K562 (cell line): ENCODE data around the gene COP1.

Experiments
- CBFB ChIP-seq: sonication (generic); formaldehyde crosslinking; IDR thresholded peaks from 2 replicates; pipeline ENCODE4 v1.4.0; 2020; ENCODE audit warnings: mild to moderate bottlenecking, missing genetic modification reagents
- CTCF ChIP-seq, 3 experiments: IDR thresholded peaks in 2 of 3; conservative IDR thresholded peaks in 1 of 3; 2 replicates each; pipeline ENCODE4 v1.5.1; 2011 to 2012; ENCODE audit warnings: low read length in 3 of 3, mild to moderate bottlenecking in 3 of 3, control low read depth in 2 of 3, improper control_type of control experiment in 1 of 3, inconsistent platforms in 1 of 3, low read depth in 1 of 3, mixed read lengths in 1 of 3, moderate library complexity in 1 of 3; ENCODE audit not compliant: insufficient read depth in 2 of 3
- EP300 ChIP-seq: IDR thresholded peaks from 2 replicates; pipeline ENCODE4 v1.6.1; 2012; ENCODE audit warnings: low read length, improper control_type of control experiment
- KAT2B ChIP-seq: IDR thresholded peaks from one replicate; pipeline ENCODE4 v1.6.1; 2012; ENCODE audit warnings: low read depth, mild to moderate bottlenecking, control low read depth, inconsistent platforms, low read length, moderate library complexity
- NFE2 ChIP-seq: IDR thresholded peaks from 2 replicates; pipeline ENCODE4 v1.6.1; 2014; ENCODE audit warnings: antibody characterized with exemption, low read depth
- POLR2A ChIP-seq: fragments of 450-650 bp; conservative IDR thresholded peaks from 2 replicates; pipeline ENCODE4 v1.6.1; 2016
- TRIM24 ChIP-seq, 2 experiments: fragments of 450-650 bp; IDR thresholded peaks; 2 replicates each; pipeline ENCODE4 v1.6.1; 2016
- ZBTB43 ChIP-seq: sonication (generic); formaldehyde crosslinking; IDR thresholded peaks from 2 replicates; pipeline ENCODE4 v1.8.0; 2023; ENCODE audit warnings: mild to moderate bottlenecking, missing genetic modification reagents
- TF ChIP-seq, protein P1 (sequence below): sonication (generic); formaldehyde crosslinking; IDR thresholded peaks from 2 replicates; pipeline ENCODE4 v1.4.0; 2020; ENCODE audit warnings: mild to moderate bottlenecking, missing genetic modification reagents

GRCh38 chr1:175951627-175952026 lies 255.5 kb downstream of the COP1 start:
- no peak for TF ChIP-seq EP300
- TF ChIP-seq CTCF (IDR thresholded peaks at IDR 0.05 in 2 of 3, conservative IDR thresholded peaks at IDR 0.05 in 1 of 3; ENCODE audit: insufficient read depth in 2 of 3, low read depth in 1 of 3, low read length in 3 of 3): no peak
- no peak for TF ChIP-seq ZBTB43
- TF ChIP-seq KAT2B: no peak
- TF ChIP-seq TRIM24 (IDR thresholded peaks at IDR 0.05): no peak
- TF ChIP-seq POLR2A: no peak
- no peak for TF ChIP-seq CBFB (CRISPR knock-in tag)
- TF ChIP-seq NFE2: no peak
- TF ChIP-seq, protein P1, sequence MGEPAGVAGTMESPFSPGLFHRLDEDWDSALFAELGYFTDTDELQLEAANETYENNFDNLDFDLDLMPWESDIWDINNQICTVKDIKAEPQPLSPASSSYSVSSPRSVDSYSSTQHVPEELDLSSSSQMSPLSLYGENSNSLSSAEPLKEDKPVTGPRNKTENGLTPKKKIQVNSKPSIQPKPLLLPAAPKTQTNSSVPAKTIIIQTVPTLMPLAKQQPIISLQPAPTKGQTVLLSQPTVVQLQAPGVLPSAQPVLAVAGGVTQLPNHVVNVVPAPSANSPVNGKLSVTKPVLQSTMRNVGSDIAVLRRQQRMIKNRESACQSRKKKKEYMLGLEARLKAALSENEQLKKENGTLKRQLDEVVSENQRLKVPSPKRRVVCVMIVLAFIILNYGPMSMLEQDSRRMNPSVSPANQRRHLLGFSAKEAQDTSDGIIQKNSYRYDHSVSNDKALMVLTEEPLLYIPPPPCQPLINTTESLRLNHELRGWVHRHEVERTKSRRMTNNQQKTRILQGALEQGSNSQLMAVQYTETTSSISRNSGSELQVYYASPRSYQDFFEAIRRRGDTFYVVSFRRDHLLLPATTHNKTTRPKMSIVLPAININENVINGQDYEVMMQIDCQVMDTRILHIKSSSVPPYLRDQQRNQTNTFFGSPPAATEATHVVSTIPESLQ: no peak
